SK-N-MC (cell line): Measurements from ENCODE around the gene HAUS6.

ENCODE experiments used
- EZH2 ChIP-seq: fragments of 200-600 bp; sonication (generic); IDR thresholded peaks from one replicate; pipeline ENCODE4 v1.6.1; 2017; ENCODE audit warnings: antibody characterized with exemption
- FOXP2 ChIP-seq: optimal IDR thresholded peaks from 2 replicates; pipeline ENCODE3; 2011; ENCODE audit warnings: mild to moderate bottlenecking, moderate library complexity; ENCODE audit not compliant: insufficient read depth; ENCODE audit errors: extremely low read length, control extremely low read depth
- POLR2AphosphoS5 ChIP-seq: IDR thresholded peaks from 2 replicates; pipeline ENCODE4 v1.6.1; 2012; ENCODE audit warnings: mild to moderate bottlenecking, low read depth, low read length, borderline replicate concordance

- TF ChIP-seq EZH2: no peak
- no peak for TF ChIP-seq FOXP2
- TF ChIP-seq POLR2AphosphoS5: no peak
These were observed 12.1 kb upstream of the HAUS6 start for GRCh38 chr9:19114680-19115270.
